ENCODE results near the gene TNFSF8.

- TF ChIP-seq CTCF (IDR thresholded peaks at IDR 0.05 in 4 of 5, conservative IDR thresholded peaks at IDR 0.05 in 1 of 5) = no peak
- TF ChIP-seq POLR2A (IDR thresholded peaks at IDR 0.05) = no peak
Measured at GRCh38 chr9:114861922-114862605, 68.3 kb downstream of the TNFSF8 start.
